IMR-90 (cell line): ENCODE measurements around the gene PPP6R3. TPM values are rescaled to one million over a fixed set of nuclear protein-coding genes. Genes with fewer than 3 reads are reported as not detected.

Experiments used
- ATAC-seq: fragments of 200-7000 bp; cut with Tn5 transposase; 2 replicates; pipeline ENCODE4 v1.9.1; 2020; ENCODE audit warnings: low read depth, mild to moderate bottlenecking, moderate library complexity
- BruUV-seq: library from RNA; stranded (reverse); fragments of 400-500 nt; replicated peaks from 2 replicates; lab custom pipeline; 2021; lab: Mats Ljungman, UMichigan
- CTCF ChIA-PET: fragments of 300-600 bp; formaldehyde crosslinking; extraction: SDS; loops from one replicate; lab custom pipeline; 2021; ENCODE audit warnings: antibody characterized with exemption; lab: Yijun Ruan, JAX
- POLR2A ChIA-PET: fragments of 300-600 bp; sonication (Branson Sonifier 250); formaldehyde crosslinking; loops from one replicate; lab custom pipeline; 2022; ENCODE audit warnings: antibody characterized with exemption; ENCODE audit not compliant: unreplicated experiment; lab: Charles Lee
- DNase-seq: peaks from one replicate; pipeline ENCODE4 v3.0.0; 2013
- H2AFZ ChIP-seq: replicated peaks from 2 replicates; pipeline ENCODE3; 2013; ENCODE audit warnings: low read length, mild to moderate bottlenecking; ENCODE audit not compliant: poor library complexity
- H2AK5ac ChIP-seq: 2 replicates; pipeline ENCODE4 v1.6.1; 2013; ENCODE audit warnings: low read depth, low read length, inconsistent platforms
- H2AK9ac ChIP-seq: replicated peaks from 2 replicates; pipeline ENCODE3; 2013; ENCODE audit warnings: mild to moderate bottlenecking, low read depth, low read length, moderate library complexity; ENCODE audit not compliant: poor library complexity
- H2BK120ac ChIP-seq: 2 replicates; pipeline ENCODE4 v1.6.1; 2013; ENCODE audit warnings: low read depth, low read length, inconsistent platforms
- H2BK15ac ChIP-seq: 3 replicates; pipeline ENCODE4 v1.6.1; 2013; ENCODE audit warnings: low read depth, low read length, inconsistent platforms
- H2BK20ac ChIP-seq: 2 replicates; pipeline ENCODE4 v1.6.1; 2013; ENCODE audit warnings: low read depth, mild to moderate bottlenecking, inconsistent platforms, low read length, moderate library complexity
- H2BK5ac ChIP-seq: 2 replicates; pipeline ENCODE4 v1.6.1; 2013; ENCODE audit warnings: mild to moderate bottlenecking, low read depth, low read length, inconsistent platforms; ENCODE audit not compliant: poor library complexity, severe bottlenecking
- H3K14ac ChIP-seq: replicated peaks from 2 replicates; pipeline ENCODE4 v1.6.1; 2013; ENCODE audit warnings: low read depth, low read length, inconsistent platforms
- H3K18ac ChIP-seq: 2 replicates; pipeline ENCODE4 v1.6.1; 2013; ENCODE audit warnings: low read depth, low read length, control low read depth
- H3K23ac ChIP-seq: 2 replicates; pipeline ENCODE4 v1.6.1; 2013; ENCODE audit warnings: low read depth, low read length, inconsistent platforms
- H3K27ac ChIP-seq: 2 replicates; pipeline ENCODE4 v1.5.1; 2013; ENCODE audit warnings: mild to moderate bottlenecking, control low read depth, low read length; ENCODE audit not compliant: insufficient read depth
- H3K27me3 ChIP-seq: 2 replicates; pipeline ENCODE4 v1.6.1; 2013; ENCODE audit warnings: low read length; ENCODE audit not compliant: control insufficient read depth, insufficient read depth
- H3K36me3 ChIP-seq: 2 replicates; pipeline ENCODE4 v1.6.1; 2013; ENCODE audit warnings: low read length, mixed read lengths; ENCODE audit not compliant: control insufficient read depth, insufficient read depth
- H3K4ac ChIP-seq: 2 replicates; pipeline ENCODE4 v1.6.1; 2013; ENCODE audit warnings: low read depth, low read length, inconsistent platforms
- H3K4me1 ChIP-seq: 2 replicates; pipeline ENCODE4 v1.6.1; 2013; ENCODE audit warnings: low read length, mixed read lengths; ENCODE audit not compliant: control insufficient read depth, insufficient read depth
- H3K4me2 ChIP-seq: 2 replicates; pipeline ENCODE4 v1.6.1; 2013; ENCODE audit warnings: low read depth, mild to moderate bottlenecking, control low read depth, low read length, moderate library complexity
- H3K4me3 ChIP-seq: 2 replicates; pipeline ENCODE4 v1.5.1; 2013; ENCODE audit warnings: low read depth, mild to moderate bottlenecking, control low read depth, low read length, moderate library complexity; ENCODE audit not compliant: insufficient read depth
- H3K56ac ChIP-seq: 2 replicates; pipeline ENCODE4 v1.6.1; 2013; ENCODE audit warnings: low read length, inconsistent platforms; ENCODE audit not compliant: insufficient read depth; ENCODE audit errors: extremely low read depth
- H3K79me1 ChIP-seq, 2 experiments: 2 replicates each; pipeline ENCODE4 v1.6.1; 2013; ENCODE audit warnings: low read length in 2 of 2, inconsistent platforms in 1 of 2, low read depth in 1 of 2
- H3K9ac ChIP-seq: 2 replicates; pipeline ENCODE4 v1.6.1; 2013; ENCODE audit warnings: low read depth, low read length, control low read depth
- H3K9me1 ChIP-seq: 2 replicates; pipeline ENCODE4 v1.6.1; 2013; ENCODE audit warnings: low read length, inconsistent platforms; ENCODE audit not compliant: insufficient read depth
- H3K9me3 ChIP-seq: 2 replicates; pipeline ENCODE4 v1.6.1; 2013; ENCODE audit warnings: low read length; ENCODE audit not compliant: control insufficient read depth, insufficient read depth
- H4K20me1 ChIP-seq: 2 replicates; pipeline ENCODE4 v1.6.1; 2013; ENCODE audit warnings: low read length, inconsistent platforms; ENCODE audit not compliant: insufficient read depth
- H4K5ac ChIP-seq: 2 replicates; pipeline ENCODE4 v1.6.1; 2013; ENCODE audit warnings: mild to moderate bottlenecking, low read depth, low read length, control low read depth
- H4K8ac ChIP-seq, 2 experiments: 2 replicates each; pipeline ENCODE4 v1.6.1; 2013; ENCODE audit warnings: low read depth in 2 of 2, low read length in 2 of 2, control low read depth in 1 of 2, inconsistent platforms in 1 of 2
- H4K91ac ChIP-seq: 2 replicates; pipeline ENCODE4 v1.6.1; 2013; ENCODE audit warnings: low read depth, low read length, inconsistent platforms; ENCODE audit not compliant: insufficient read depth
- BHLHE40 ChIP-seq: fragments of 150-350 bp; IDR thresholded peaks from 2 replicates; pipeline ENCODE4 v1.6.1; 2016; ENCODE audit warnings: mild to moderate bottlenecking, low read depth, low read length
- CEBPB ChIP-seq: IDR thresholded peaks from 2 replicates; pipeline ENCODE4 v1.6.1; 2012; ENCODE audit warnings: low read depth, low read length, improper control_type of control experiment
- CHD1 ChIP-seq: IDR thresholded peaks from 2 replicates; pipeline ENCODE4 v1.6.1; 2012; ENCODE audit warnings: low read depth, low read length, improper control_type of control experiment
- CTCF ChIP-seq: conservative IDR thresholded peaks from 2 replicates; pipeline ENCODE4 v1.5.1; 2012; ENCODE audit warnings: mild to moderate bottlenecking, low read depth, low read length, improper control_type of control experiment
- ELK1 ChIP-seq: fragments of 150-350 bp; IDR thresholded peaks from 2 replicates; pipeline ENCODE4 v1.6.1; 2016; ENCODE audit warnings: low read depth, mild to moderate bottlenecking, low read length, moderate library complexity, borderline replicate concordance
- FOS ChIP-seq: fragments of 150-350 bp; IDR thresholded peaks from 2 replicates; pipeline ENCODE4 v1.6.1; 2016; ENCODE audit warnings: low read depth, low read length
- MAFK ChIP-seq: IDR thresholded peaks from 2 replicates; pipeline ENCODE4 v1.6.1; 2012; ENCODE audit warnings: low read depth, low read length, improper control_type of control experiment
- MAZ ChIP-seq: IDR thresholded peaks from 2 replicates; pipeline ENCODE4 v1.6.1; 2012; ENCODE audit warnings: low read depth, mild to moderate bottlenecking, low read length, improper control_type of control experiment, moderate library complexity, borderline replicate concordance
- MXI1 ChIP-seq: IDR thresholded peaks from 2 replicates; pipeline ENCODE4 v1.6.1; 2012; ENCODE audit warnings: low read depth, mild to moderate bottlenecking, low read length, moderate library complexity, borderline replicate concordance
- NFE2L2 ChIP-seq: fragments of 150-350 bp; IDR thresholded peaks from 2 replicates; pipeline ENCODE4 v1.6.1; 2016; ENCODE audit warnings: low read depth, mild to moderate bottlenecking, low read length
- RCOR1 ChIP-seq: IDR thresholded peaks from 2 replicates; pipeline ENCODE4 v1.6.1; 2012; ENCODE audit warnings: mild to moderate bottlenecking, low read length, improper control_type of control experiment; ENCODE audit not compliant: insufficient replicate concordance
- RFX5 ChIP-seq: IDR thresholded peaks from 2 replicates; pipeline ENCODE4 v1.8.0; 2012; ENCODE audit warnings: low read depth, mild to moderate bottlenecking, low read length, moderate library complexity
- SMC3 ChIP-seq: fragments of 150-350 bp; IDR thresholded peaks from 2 replicates; pipeline ENCODE4 v1.6.1; 2016; ENCODE audit warnings: low read depth, mild to moderate bottlenecking, antibody characterized with exemption, low read length, moderate library complexity
- USF2 ChIP-seq: fragments of 150-350 bp; IDR thresholded peaks from 2 replicates; pipeline ENCODE4 v1.6.1; 2017; ENCODE audit warnings: mild to moderate bottlenecking, antibody characterized with exemption, low read length, low read depth
- WGBS, 2 experiments: methylation state at CpG; one replicate each; pipeline versions ENCODE4 v1.1.5 to v1.1.7; 2013; ENCODE audit warnings: missing lambda C conversion rate in 2 of 2; ENCODE audit not compliant: insufficient read length in 1 of 2; ENCODE audit errors: extremely low coverage in 2 of 2; 5-methylcytosine and 5-hydroxymethylcytosine counted together
- dilution Hi-C: fragments of 300-500 bp; cut with HindIII; formaldehyde crosslinking; loops from one replicate; pipeline ENCODE4 v1.14.3; 2018; ENCODE audit warnings: low sequenced_read_pairs; ENCODE audit not compliant: unreplicated experiment
- in situ Hi-C: fragments of 300-500 bp; cut with MboI; formaldehyde crosslinking; loops from 3 replicates; pipeline ENCODE4 v1.14.3; 2019; ENCODE audit warnings: low sequenced_read_pairs, inconsistent platforms, mixed read lengths
- intact Hi-C: fragments of 100-400 bp; cut with micrococcal nuclease; formaldehyde crosslinking; loops from 2 replicates; pipeline ENCODE4 v1.10.0; 2022
- polyA plus RNA-seq, 3 experiments: library from polyadenylated mRNA; depleted of rRNA; stranded (reverse); fragments of >200 nt; gene quantifications; 2 replicates each; pipeline ENCODE4 v1.2.3, GENCODE V29; 2012; ENCODE audit warnings: low replicate concordance in 1 of 3
- total RNA-seq: library from RNA; depleted of rRNA; stranded (reverse); fragments of >200 nt; gene quantifications from 2 replicates; pipeline ENCODE4 v1.2.3, GENCODE V29; 2012

The PPP6R3 gene
- total and polyA plus RNA-seq, 2 of the 4 experiments (the other 2 are of a cell fraction): 29.0 to 123 TPM

- no peak overlapping the region for H3K18ac ChIP-seq
- no peaks in the 10 kb centered on the region for H3K4me1 ChIP-seq
- no peak overlapping the region for H4K91ac ChIP-seq
- peaks cover 10% of the 10 kb centered on the region; the same call in 1 of the 2 replicates for H3K9me1 ChIP-seq
- H3K4ac ChIP-seq: no peak overlapping the region
- POLR2A ChIA-PET: no interaction called here
- H4K5ac ChIP-seq: no peak overlapping the region
- intact Hi-C loops: no loop called here
- peaks cover 2% of the 10 kb centered on the region; the same call in 1 of the 2 replicates for H4K20me1 ChIP-seq
- BruUV-seq: no TSS peak
- H2BK20ac ChIP-seq: no peak overlapping the region
- H2AFZ ChIP-seq: no peak overlapping the region
- no peaks in the 10 kb centered on the region for H3K9me3 ChIP-seq
- ATAC-seq (no peak), DNase-seq (no peak)
- H2AK9ac ChIP-seq: no peak overlapping the region
- H2BK120ac ChIP-seq: no peak overlapping the region
- H3K14ac ChIP-seq: no peak overlapping the region
- dilution Hi-C loops: no loop called here
- 93% methylated on average over 17 of the region's 27 CpGs; no CpG with 5 or more reads in 1 of the 2 experiments for WGBS, 2 experiments
- H3K56ac ChIP-seq: no peak overlapping the region
- no peak overlapping the region for H3K4me3 ChIP-seq
- no peak overlapping the region for H3K23ac ChIP-seq
- no peak overlapping the region for H2BK15ac ChIP-seq
- in situ Hi-C loops: no loop called here
- H3K27ac ChIP-seq: no peak overlapping the region
- no peak overlapping the region for H3K9ac ChIP-seq
- H2BK5ac ChIP-seq: no peak overlapping the region
- no peak overlapping the region for H2AK5ac ChIP-seq
- no peaks in the 10 kb centered on the region for H3K27me3 ChIP-seq
- no peaks in the 10 kb centered on the region for H3K79me1 ChIP-seq
- TF ChIP-seq FOS (no peak), NFE2L2 (no peak), RFX5 (no peak), CEBPB (no peak), CTCF (no peak), USF2 (no peak), MAFK (no peak), ELK1 (no peak), SMC3 (no peak), CHD1 (no peak), MAZ (no peak), MXI1 (no peak), RCOR1 (no peak), BHLHE40 (no peak)
- H3K4me2 ChIP-seq: no peak overlapping the region
- CTCF ChIA-PET: no interaction called here
- H4K8ac ChIP-seq: no peak overlapping the region
- H3K36me3 ChIP-seq: peaks cover 63% of the 10 kb centered on the region
Measured at GRCh38 chr11:68413591-68413999, 47.0 kb upstream of the PPP6R3 start.
